Measurements from ENCODE around the gene PON2. TPM values are rescaled to one million over a fixed set of nuclear protein-coding genes. Genes with fewer than 3 reads are reported as not detected.

Gene PON2
- total and polyA plus RNA-seq, 10 of the 15 experiments (the other 5 are each of a cell fraction or from before 2014, with no cell fraction given): 22.9 to 127 (median 46.1) TPM

DNA sequence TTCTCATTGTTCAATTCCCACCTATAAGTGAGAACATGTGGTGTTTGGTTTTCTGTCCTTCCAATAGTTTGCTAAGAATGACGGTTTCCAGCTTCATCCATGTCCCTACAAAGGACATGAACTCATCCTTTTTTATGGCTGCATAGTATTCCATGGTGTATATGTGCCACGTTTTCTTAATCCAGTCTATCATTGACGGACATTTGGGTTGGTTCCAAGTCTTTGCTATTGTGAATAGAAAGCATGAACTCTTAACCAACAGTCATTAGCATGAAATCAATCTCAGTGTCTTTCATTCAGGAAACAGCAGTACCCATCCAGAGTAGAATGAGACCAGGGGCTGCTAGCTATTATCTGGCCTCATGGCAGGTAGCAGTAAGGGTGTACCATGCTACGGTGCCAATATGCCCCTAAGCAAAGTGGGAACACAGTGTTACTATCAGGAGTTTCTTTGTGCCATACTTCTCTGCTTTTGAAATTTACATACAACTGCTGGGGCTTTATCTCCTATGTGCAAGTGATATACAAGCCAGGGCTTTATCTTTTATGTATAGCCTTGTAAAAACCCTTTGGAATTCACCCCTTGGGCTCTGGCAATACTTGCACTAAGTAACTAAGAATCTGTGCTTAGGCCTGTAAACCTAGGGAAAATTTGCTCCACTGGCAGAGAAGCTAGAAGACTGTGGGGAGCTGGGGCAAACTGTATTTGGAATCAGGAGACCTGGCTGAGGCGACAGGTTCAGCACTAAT is 5.4 kb downstream of the PON2 start:
- in situ Hi-C loops (cut with MboI) (no loop called here), intact Hi-C loops (cut with micrococcal nuclease; ENCODE audit: unreplicated experiment) (no loop called here)
- Histone ChIP-seq H3K4me1 (ENCODE audit: control insufficient read depth, insufficient read depth, low read length) (no peaks in the 10 kb centered on the region), H3K27me3 (replicated peaks in 1 of 2; ENCODE audit: control insufficient read depth in 2 of 2, insufficient read depth in 2 of 2, low read length in 1 of 2) (no peaks in the 10 kb centered on the region), H3K79me2 (ENCODE audit: control insufficient read depth, insufficient read depth, low read length) (no peaks in the 10 kb centered on the region), H3K4me2 (ENCODE audit: control insufficient read depth, insufficient read depth) (no peak overlapping the region), H3K36me3 (ENCODE audit: control insufficient read depth in 2 of 2, insufficient read depth in 2 of 2, low read length in 1 of 2) (no peaks in the 10 kb centered on the region; a peak in 1 of 4 replicates), H3K4me3 (no peak overlapping the region), H2AFZ (ENCODE audit: control insufficient read depth, low read depth, low read length) (no peak overlapping the region), H4K20me1 (ENCODE audit: control insufficient read depth, insufficient read depth) (no peaks in the 10 kb centered on the region), H3K9me3 (replicated peaks; ENCODE audit: control insufficient read depth, insufficient read depth, low read length) (no peaks in the 10 kb centered on the region), H3K9ac (ENCODE audit: control insufficient read depth, insufficient read depth, low read length) (no peak overlapping the region), H3K27ac (ENCODE audit: control insufficient read depth, insufficient read depth) (no peak overlapping the region)
- DNase-seq (ENCODE audit: low read depth, low spot score): no peak
- RAD21 ChIA-PET (ENCODE audit: unreplicated experiment): interaction anchor here (0.8 to 3.9 kb wide), 5 partner anchors 8 to 82 kb away, joined by 3 to 21 read pairs (median 6); no protein-coding TSS in a partner anchor
- POLR2A ChIA-PET: interaction anchor here (1.2 to 1.3 kb wide), 2 partner anchors 17 to 26 kb away, joined by 4 read pairs; no protein-coding TSS in a partner anchor
- no peak for FAIRE-seq
- TF ChIP-seq SMAD5 (IDR thresholded peaks at IDR 0.05; ENCODE audit: low read depth) (no peak), TCF7 (IDR thresholded peaks at IDR 0.05; ENCODE audit: borderline replicate concordance) (no peak), RUNX3 (IDR thresholded peaks at IDR 0.05; ENCODE audit: low read length) (no peak), NR2C1 (IDR thresholded peaks at IDR 0.05) (no peak), MEF2B (IDR thresholded peaks at IDR 0.05; ENCODE audit: partially characterized antibody, poor library complexity, severe bottlenecking) (no peak), EED (IDR thresholded peaks at IDR 0.05; ENCODE audit: low read depth) (no peak), ZZZ3 (IDR thresholded peaks at IDR 0.05; ENCODE audit: control insufficient read depth, insufficient read length, low read depth) (no peak), EZH2 (IDR thresholded peaks at IDR 0.05; ENCODE audit: borderline replicate concordance, control insufficient read depth, low read depth, low read length) (no peak)
- TF ChIP-seq, protein P1, sequence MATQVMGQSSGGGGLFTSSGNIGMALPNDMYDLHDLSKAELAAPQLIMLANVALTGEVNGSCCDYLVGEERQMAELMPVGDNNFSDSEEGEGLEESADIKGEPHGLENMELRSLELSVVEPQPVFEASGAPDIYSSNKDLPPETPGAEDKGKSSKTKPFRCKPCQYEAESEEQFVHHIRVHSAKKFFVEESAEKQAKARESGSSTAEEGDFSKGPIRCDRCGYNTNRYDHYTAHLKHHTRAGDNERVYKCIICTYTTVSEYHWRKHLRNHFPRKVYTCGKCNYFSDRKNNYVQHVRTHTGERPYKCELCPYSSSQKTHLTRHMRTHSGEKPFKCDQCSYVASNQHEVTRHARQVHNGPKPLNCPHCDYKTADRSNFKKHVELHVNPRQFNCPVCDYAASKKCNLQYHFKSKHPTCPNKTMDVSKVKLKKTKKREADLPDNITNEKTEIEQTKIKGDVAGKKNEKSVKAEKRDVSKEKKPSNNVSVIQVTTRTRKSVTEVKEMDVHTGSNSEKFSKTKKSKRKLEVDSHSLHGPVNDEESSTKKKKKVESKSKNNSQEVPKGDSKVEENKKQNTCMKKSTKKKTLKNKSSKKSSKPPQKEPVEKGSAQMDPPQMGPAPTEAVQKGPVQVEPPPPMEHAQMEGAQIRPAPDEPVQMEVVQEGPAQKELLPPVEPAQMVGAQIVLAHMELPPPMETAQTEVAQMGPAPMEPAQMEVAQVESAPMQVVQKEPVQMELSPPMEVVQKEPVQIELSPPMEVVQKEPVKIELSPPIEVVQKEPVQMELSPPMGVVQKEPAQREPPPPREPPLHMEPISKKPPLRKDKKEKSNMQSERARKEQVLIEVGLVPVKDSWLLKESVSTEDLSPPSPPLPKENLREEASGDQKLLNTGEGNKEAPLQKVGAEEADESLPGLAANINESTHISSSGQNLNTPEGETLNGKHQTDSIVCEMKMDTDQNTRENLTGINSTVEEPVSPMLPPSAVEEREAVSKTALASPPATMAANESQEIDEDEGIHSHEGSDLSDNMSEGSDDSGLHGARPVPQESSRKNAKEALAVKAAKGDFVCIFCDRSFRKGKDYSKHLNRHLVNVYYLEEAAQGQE (IDR thresholded peaks at IDR 0.05; ENCODE audit: low read depth, low read length): no peak
- TF ChIP-seq, protein P2, sequence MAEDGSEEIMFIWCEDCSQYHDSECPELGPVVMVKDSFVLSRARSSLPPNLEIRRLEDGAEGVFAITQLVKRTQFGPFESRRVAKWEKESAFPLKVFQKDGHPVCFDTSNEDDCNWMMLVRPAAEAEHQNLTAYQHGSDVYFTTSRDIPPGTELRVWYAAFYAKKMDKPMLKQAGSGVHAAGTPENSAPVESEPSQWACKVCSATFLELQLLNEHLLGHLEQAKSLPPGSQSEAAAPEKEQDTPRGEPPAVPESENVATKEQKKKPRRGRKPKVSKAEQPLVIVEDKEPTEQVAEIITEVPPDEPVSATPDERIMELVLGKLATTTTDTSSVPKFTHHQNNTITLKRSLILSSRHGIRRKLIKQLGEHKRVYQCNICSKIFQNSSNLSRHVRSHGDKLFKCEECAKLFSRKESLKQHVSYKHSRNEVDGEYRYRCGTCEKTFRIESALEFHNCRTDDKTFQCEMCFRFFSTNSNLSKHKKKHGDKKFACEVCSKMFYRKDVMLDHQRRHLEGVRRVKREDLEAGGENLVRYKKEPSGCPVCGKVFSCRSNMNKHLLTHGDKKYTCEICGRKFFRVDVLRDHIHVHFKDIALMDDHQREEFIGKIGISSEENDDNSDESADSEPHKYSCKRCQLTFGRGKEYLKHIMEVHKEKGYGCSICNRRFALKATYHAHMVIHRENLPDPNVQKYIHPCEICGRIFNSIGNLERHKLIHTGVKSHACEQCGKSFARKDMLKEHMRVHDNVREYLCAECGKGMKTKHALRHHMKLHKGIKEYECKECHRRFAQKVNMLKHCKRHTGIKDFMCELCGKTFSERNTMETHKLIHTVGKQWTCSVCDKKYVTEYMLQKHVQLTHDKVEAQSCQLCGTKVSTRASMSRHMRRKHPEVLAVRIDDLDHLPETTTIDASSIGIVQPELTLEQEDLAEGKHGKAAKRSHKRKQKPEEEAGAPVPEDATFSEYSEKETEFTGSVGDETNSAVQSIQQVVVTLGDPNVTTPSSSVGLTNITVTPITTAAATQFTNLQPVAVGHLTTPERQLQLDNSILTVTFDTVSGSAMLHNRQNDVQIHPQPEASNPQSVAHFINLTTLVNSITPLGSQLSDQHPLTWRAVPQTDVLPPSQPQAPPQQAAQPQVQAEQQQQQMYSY (CRISPR knock-in tag; IDR thresholded peaks at IDR 0.05): no peak
- SMC1A ChIA-PET (ENCODE audit: uncharacterized antibody, unreplicated experiment): interaction anchor here (0.6 to 3.4 kb wide), 15 partner anchors 8 to 825 kb away, joined by 3 to 15 read pairs (median 6); partner anchors contain the start of gene ASB4
- CTCF ChIA-PET: interaction anchor here (0.9 to 3.8 kb wide), 7 partner anchors 17 to 182 kb away, joined by 3 to 19 read pairs (median 5); no protein-coding TSS in a partner anchor
- no TSS peak for BruUV-seq (replicated peaks)
- 59% methylated on average over 5 of the region's 5 CpGs for WGBS (ENCODE audit: insufficient coverage, insufficient replicate concordance, low lambda C conversion rate, missing lambda C conversion rate)
- no peak for ATAC-seq
